ENCODE data around the gene EPS15. TPM values are rescaled to one million over a fixed set of nuclear protein-coding genes. Genes with fewer than 3 reads are reported as not detected.
"Not testable (repeated sequence)": the region's sequence is repeated elsewhere in the genome, so short reads cannot be mapped to it uniquely, and the experiment has no call there.

EPS15 gene
- total and polyA plus RNA-seq, 9 donors, result 20.9 to 84.0 (median 68.4) TPM

GRCh38 chr1:51443555-51443954 is 75.5 kb downstream of the EPS15 start:
- WGBS, 3 donors, result 96 to 97% (median 97%) methylated on average over 5 of the region's 5 CpGs

GRCh38 chr1:51442616-51443015 is 76.5 kb downstream of the EPS15 start:
- no peak overlapping the region for H3K4me3 ChIP-seq
- H3K27ac ChIP-seq, result no peak overlapping the region
- DNase-seq, result no peak
- WGBS, 3 donors, result 32 to 47% (median 39%) methylated on average over 1 of the region's 1 CpG
- intact Hi-C loops (cut with DNase I), result no loop called here
- H3K9me3 ChIP-seq, result no peaks in the 10 kb centered on the region
- H3K4me1 ChIP-seq (ENCODE audit: insufficient read depth), result no peaks in the 10 kb centered on the region
- no peak for TF ChIP-seq POLR2A (IDR thresholded peaks at IDR 0.05)
- TF ChIP-seq EP300 (IDR thresholded peaks at IDR 0.05), result no peak
- TF ChIP-seq, protein P1, sequence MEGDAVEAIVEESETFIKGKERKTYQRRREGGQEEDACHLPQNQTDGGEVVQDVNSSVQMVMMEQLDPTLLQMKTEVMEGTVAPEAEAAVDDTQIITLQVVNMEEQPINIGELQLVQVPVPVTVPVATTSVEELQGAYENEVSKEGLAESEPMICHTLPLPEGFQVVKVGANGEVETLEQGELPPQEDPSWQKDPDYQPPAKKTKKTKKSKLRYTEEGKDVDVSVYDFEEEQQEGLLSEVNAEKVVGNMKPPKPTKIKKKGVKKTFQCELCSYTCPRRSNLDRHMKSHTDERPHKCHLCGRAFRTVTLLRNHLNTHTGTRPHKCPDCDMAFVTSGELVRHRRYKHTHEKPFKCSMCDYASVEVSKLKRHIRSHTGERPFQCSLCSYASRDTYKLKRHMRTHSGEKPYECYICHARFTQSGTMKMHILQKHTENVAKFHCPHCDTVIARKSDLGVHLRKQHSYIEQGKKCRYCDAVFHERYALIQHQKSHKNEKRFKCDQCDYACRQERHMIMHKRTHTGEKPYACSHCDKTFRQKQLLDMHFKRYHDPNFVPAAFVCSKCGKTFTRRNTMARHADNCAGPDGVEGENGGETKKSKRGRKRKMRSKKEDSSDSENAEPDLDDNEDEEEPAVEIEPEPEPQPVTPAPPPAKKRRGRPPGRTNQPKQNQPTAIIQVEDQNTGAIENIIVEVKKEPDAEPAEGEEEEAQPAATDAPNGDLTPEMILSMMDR (IDR thresholded peaks at IDR 0.05), result no peak
- H3K27me3 ChIP-seq, result no peaks in the 10 kb centered on the region
- no peaks in the 10 kb centered on the region for H3K36me3 ChIP-seq

More at GRCh38 chr1:51443555-51443954, 75.5 kb downstream of the EPS15 start:
- TF ChIP-seq POLR2A (IDR thresholded peaks at IDR 0.05), result no peak
- no peak for TF ChIP-seq EP300 (IDR thresholded peaks at IDR 0.05)
- TF ChIP-seq, protein P1 (IDR thresholded peaks at IDR 0.05), result no peak
- Histone ChIP-seq H3K4me1 (ENCODE audit: insufficient read depth) (no peaks in the 10 kb centered on the region), H3K4me3 (no peak overlapping the region), H3K27me3 (no peaks in the 10 kb centered on the region), H3K36me3 (no peaks in the 10 kb centered on the region), H3K9me3 (no peaks in the 10 kb centered on the region), H3K27ac (no peak overlapping the region)
- intact Hi-C loops (cut with DNase I), result no loop called here
- DNase-seq, result no peak

- H3K4me3 ChIP-seq, result no peak overlapping the region
- H3K36me3 ChIP-seq, result no peaks in the 10 kb centered on the region
- no peaks in the 10 kb centered on the region for H3K27me3 ChIP-seq
- no peak for TF ChIP-seq EP300 (IDR thresholded peaks at IDR 0.05)
- TF ChIP-seq, protein P1 (IDR thresholded peaks at IDR 0.05), result no peak
- no peak for TF ChIP-seq POLR2A (IDR thresholded peaks at IDR 0.05)
- DNase-seq, result no peak
- H3K4me1 ChIP-seq (ENCODE audit: insufficient read depth), result no peaks in the 10 kb centered on the region
- intact Hi-C loops (cut with DNase I), result no loop called here
- no peak overlapping the region for H3K27ac ChIP-seq
- H3K9me3 ChIP-seq, result no peaks in the 10 kb centered on the region
Observed at GRCh38 chr1:51442198-51442597, 76.9 kb downstream of the EPS15 start.

DNA sequence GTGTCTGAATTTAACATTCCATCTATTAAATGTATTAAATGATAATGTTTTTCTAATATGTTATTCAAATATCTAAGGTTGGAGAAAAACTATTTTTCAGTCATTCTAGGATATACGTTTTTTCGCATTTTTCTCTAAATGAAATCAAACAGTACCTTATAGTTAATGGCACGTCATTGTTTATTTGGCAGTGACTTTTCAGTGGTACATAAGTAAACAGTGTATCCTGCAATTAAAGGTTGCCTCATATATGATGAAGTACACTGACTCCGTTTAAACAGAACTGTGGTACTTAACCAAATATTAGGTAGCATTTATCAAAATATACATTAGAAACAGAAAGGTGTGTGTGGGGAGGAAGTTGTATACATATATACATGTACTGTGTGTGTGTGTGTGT is 79.2 kb downstream of the EPS15 start:
- Histone ChIP-seq H3K9me3 (no peaks in the 10 kb centered on the region), H3K4me3 (no peak overlapping the region), H3K36me3 (no peaks in the 10 kb centered on the region), H3K4me1 (ENCODE audit: insufficient read depth) (no peaks in the 10 kb centered on the region), H3K27ac (no peak overlapping the region), H3K27me3 (no peaks in the 10 kb centered on the region)
- no peak for TF ChIP-seq POLR2A (IDR thresholded peaks at IDR 0.05)
- TF ChIP-seq, protein P1 (IDR thresholded peaks at IDR 0.05), result no peak
- no peak for TF ChIP-seq EP300 (IDR thresholded peaks at IDR 0.05)
- no peak for DNase-seq
- intact Hi-C loops (cut with DNase I), result no loop called here
- WGBS, 3 donors, result 90 to 92% (median 90%) methylated on average over 4 of the region's 4 CpGs

DNA sequence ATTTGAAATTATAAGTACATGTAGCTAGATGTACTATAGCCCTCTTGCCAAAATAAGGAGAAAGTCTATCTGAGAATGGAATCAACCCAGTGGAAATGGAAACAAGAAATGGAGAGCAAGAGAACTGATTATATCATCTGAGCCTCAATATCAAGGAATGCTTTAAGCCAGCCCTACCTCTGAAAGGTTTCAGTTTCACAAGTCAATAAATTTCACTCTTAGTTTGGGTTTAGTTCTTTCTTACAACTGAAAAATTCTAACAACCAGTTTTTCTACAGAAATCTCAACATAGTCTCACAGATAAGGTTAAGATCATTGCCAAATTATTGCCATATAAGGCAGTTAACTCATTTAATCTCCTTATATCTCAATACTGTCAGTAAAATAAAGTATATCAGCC is 80.0 kb downstream of the EPS15 start:
- no peak for TF ChIP-seq EP300 (IDR thresholded peaks at IDR 0.05)
- TF ChIP-seq, protein P1 (IDR thresholded peaks at IDR 0.05), result no peak
- Histone ChIP-seq H3K27ac (no peak overlapping the region), H3K36me3 (no peaks in the 10 kb centered on the region), H3K9me3 (no peaks in the 10 kb centered on the region), H3K4me1 (ENCODE audit: insufficient read depth) (no peaks in the 10 kb centered on the region), H3K4me3 (no peak overlapping the region), H3K27me3 (no peaks in the 10 kb centered on the region)
- DNase-seq, result no peak
- intact Hi-C loops (cut with DNase I), result no loop called here

DNA sequence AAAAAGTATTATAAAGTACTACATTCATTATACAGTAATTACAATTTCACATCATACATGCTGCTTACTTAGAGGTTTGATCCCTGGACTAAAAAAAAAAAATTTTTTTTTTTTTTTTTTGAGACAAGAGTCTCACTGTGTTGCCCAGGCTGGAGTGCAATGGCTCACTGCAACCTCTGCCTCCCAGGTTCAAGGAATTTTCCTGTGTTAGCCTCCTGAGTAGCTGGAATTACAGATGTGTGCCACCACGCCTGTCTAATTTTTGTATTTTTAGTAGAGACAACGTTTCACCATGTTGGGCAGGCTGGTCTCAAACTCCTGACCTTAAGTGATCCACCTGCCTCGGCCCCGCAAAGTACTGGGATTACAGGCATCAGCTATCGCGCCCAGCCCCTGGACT is 81.7 kb downstream of the EPS15 start:
- H3K27ac ChIP-seq; DNase-seq; H3K36me3 ChIP-seq; H3K27me3 ChIP-seq; H3K4me1 ChIP-seq (ENCODE audit: insufficient read depth); H3K9me3 ChIP-seq; intact Hi-C loops (cut with DNase I); H3K4me3 ChIP-seq: not testable (repeated sequence)
- WGBS, 3 donors, result 97 to 98% (median 97%) methylated on average over 6 of the region's 6 CpGs

Data from ovary (tissue), 9 donors.